Immature natural killer cell (primary cell): ENCODE data around the gene WEE1. TPM values are rescaled to one million over a fixed set of nuclear protein-coding genes. Genes with fewer than 3 reads are reported as not detected.
A peak's percentile ranks its signal among the peaks of the same experiment; 100 is the strongest.

Source experiments
- DNase-seq, 3 donors: peaks; one replicate each; pipeline ENCODE4 v3.0.0; 2022; ENCODE audit warnings: mixed read lengths in 1 of 3
- H3K27ac Mint-ChIP-seq, 6 donors: one replicate each; pipeline ENCODE4 v1.8.0; 2020; ENCODE audit warnings: mixed read lengths in 6 of 6, mild to moderate bottlenecking in 5 of 6, inconsistent platforms in 4 of 6, moderate library complexity in 3 of 6
- H3K27me3 Mint-ChIP-seq, 3 donors: one replicate each; pipeline ENCODE4 v1.8.0; 2020 to 2021; ENCODE audit warnings: low read depth in 3 of 3, mild to moderate bottlenecking in 3 of 3, mixed read lengths in 3 of 3, moderate library complexity in 3 of 3, inconsistent platforms in 1 of 3
- H3K36me3 Mint-ChIP-seq, 3 donors: one replicate each; pipeline ENCODE4 v1.8.0; 2020; ENCODE audit warnings: mixed read lengths in 3 of 3, inconsistent platforms in 2 of 3, mild to moderate bottlenecking in 2 of 3
- H3K4me1 Mint-ChIP-seq, 2 donors: one replicate each; pipeline ENCODE4 v1.8.0; 2020; ENCODE audit warnings: inconsistent platforms in 2 of 2, mild to moderate bottlenecking in 2 of 2, mixed read lengths in 2 of 2, moderate library complexity in 1 of 2
- H3K4me3 Mint-ChIP-seq, 5 donors: one replicate each; pipeline ENCODE4 v1.8.0; 2020; ENCODE audit warnings: mild to moderate bottlenecking in 5 of 5, mixed read lengths in 5 of 5, inconsistent platforms in 3 of 5, moderate library complexity in 3 of 5
- H3K9me3 Mint-ChIP-seq, 6 donors: one replicate each; pipeline ENCODE4 v1.8.0; 2020; ENCODE audit warnings: mild to moderate bottlenecking in 6 of 6, mixed read lengths in 6 of 6, inconsistent platforms in 4 of 6, moderate library complexity in 3 of 6
- polyA plus RNA-seq, 3 donors: library from polyadenylated mRNA; unstranded; fragments of 300-500 nt; fragmentation: Illumina TruSeq; gene quantifications; one replicate each; pipeline ENCODE4 v1.2.3, GENCODE V29; 2021

Gene WEE1
- polyA plus RNA-seq = 10 to 100 TPM in 1 of 3 donors, 1 to 10 TPM in 2; 7.7 to 11.4 (median 9.9) TPM

- Mint-ChIP-seq H3K36me3 (peaks cover 0 to 3% (median 0%) of the 10 kb centered on the region in 3 donors), H3K27me3 (peaks cover 2 to 16% (median 4%) of the 10 kb centered on the region in 3 donors), H3K27ac (peak within 1 kb of the TSS; percentile 81 to 94 (median 88)), H3K4me3 (peak within 1 kb of the TSS; percentile 83 to 96 (median 89)), H3K9me3 (no peaks in the 10 kb centered on the region), H3K4me1 (peaks cover 40 to 47% of the 10 kb centered on the region in 2 donors)
- peak; percentile 97 to 98 (median 97) for DNase-seq
Measured at GRCh38 chr11:9573052-9573774, at the start of gene WEE1. WEE1 (plus strand) TSS chr11:9573670; CDS start chr11:9573934, 264 bp downstream.

GRCh38 chr11:9524001-9524400 lies 49.5 kb upstream of the WEE1 start:
- H3K4me3 Mint-ChIP-seq = no peak overlapping the region
- peaks cover 12 to 33% (median 18%) of the 10 kb centered on the region in 3 donors for H3K36me3 Mint-ChIP-seq
- DNase-seq = no peak

GRCh38 chr11:9525116-9525515 lies 48.4 kb upstream of the WEE1 start:
- DNase-seq = no peak
- H3K4me1 Mint-ChIP-seq = no peaks in the 10 kb centered on the region
- no peak overlapping the region for H3K27ac Mint-ChIP-seq
- H3K27me3 Mint-ChIP-seq = no peaks in the 10 kb centered on the region
- H3K9me3 Mint-ChIP-seq = no peaks in the 10 kb centered on the region
- H3K4me3 Mint-ChIP-seq = no peak overlapping the region
- peaks cover 12 to 30% (median 18%) of the 10 kb centered on the region in 3 donors for H3K36me3 Mint-ChIP-seq

More at GRCh38 chr11:9524001-9524400, 49.5 kb upstream of the WEE1 start:
- Mint-ChIP-seq H3K27ac (peak overlapping the region in 1 of 6 donors; percentile 35), H3K4me1 (no peaks in the 10 kb centered on the region), H3K27me3 (no peaks in the 10 kb centered on the region), H3K9me3 (no peaks in the 10 kb centered on the region)

- no peak overlapping the region for H3K27ac Mint-ChIP-seq
- no peaks in the 10 kb centered on the region for H3K4me1 Mint-ChIP-seq
- H3K9me3 Mint-ChIP-seq = no peaks in the 10 kb centered on the region
- DNase-seq = no peak
- H3K4me3 Mint-ChIP-seq = no peak overlapping the region
- H3K36me3 Mint-ChIP-seq = peaks cover 3 to 27% (median 11%) of the 10 kb centered on the region in 3 donors
- H3K27me3 Mint-ChIP-seq = no peaks in the 10 kb centered on the region
Measured at GRCh38 chr11:9527481-9528135, 45.9 kb upstream of the WEE1 start.

GRCh38 chr11:9528136-9528501 lies 45.4 kb upstream of the WEE1 start:
- Mint-ChIP-seq H3K27ac (no peak overlapping the region), H3K4me1 (no peaks in the 10 kb centered on the region), H3K36me3 (peaks cover 1 to 25% (median 11%) of the 10 kb centered on the region in 3 donors), H3K9me3 (no peaks in the 10 kb centered on the region), H3K4me3 (no peak overlapping the region), H3K27me3 (no peaks in the 10 kb centered on the region)
- DNase-seq = no peak

GRCh38 chr11:9528573-9529333 lies 44.7 kb upstream of the WEE1 start:
- no peak for DNase-seq
- Mint-ChIP-seq H3K27ac (no peak overlapping the region), H3K9me3 (no peaks in the 10 kb centered on the region), H3K4me1 (no peaks in the 10 kb centered on the region), H3K4me3 (no peak overlapping the region), H3K36me3 (peaks cover 0 to 24% (median 11%) of the 10 kb centered on the region in 3 donors), H3K27me3 (no peaks in the 10 kb centered on the region)

- Mint-ChIP-seq H3K9me3 (no peaks in the 10 kb centered on the region), H3K36me3 (peaks cover 0 to 26% (median 11%) of the 10 kb centered on the region in 3 donors), H3K27ac (peak overlapping the region in 1 of 6 donors; percentile 15), H3K4me1 (no peaks in the 10 kb centered on the region), H3K4me3 (no peak overlapping the region), H3K27me3 (no peaks in the 10 kb centered on the region)
- no peak for DNase-seq
Measured at GRCh38 chr11:9529334-9529650, 44.2 kb upstream of the WEE1 start.

- no peaks in the 10 kb centered on the region for H3K4me1 Mint-ChIP-seq
- H3K9me3 Mint-ChIP-seq = no peaks in the 10 kb centered on the region
- peaks cover 0 to 24% (median 11%) of the 10 kb centered on the region in 3 donors for H3K36me3 Mint-ChIP-seq
- H3K27me3 Mint-ChIP-seq = no peaks in the 10 kb centered on the region
- H3K27ac Mint-ChIP-seq = no peak overlapping the region
- no peak overlapping the region for H3K4me3 Mint-ChIP-seq
- DNase-seq = no peak
Measured at GRCh38 chr11:9530020-9530621, 43.3 kb upstream of the WEE1 start.

- no peak for DNase-seq
- H3K36me3 Mint-ChIP-seq = peaks cover 0 to 19% (median 11%) of the 10 kb centered on the region in 3 donors
- H3K4me1 Mint-ChIP-seq = no peaks in the 10 kb centered on the region
- H3K9me3 Mint-ChIP-seq = no peaks in the 10 kb centered on the region
- no peak overlapping the region for H3K4me3 Mint-ChIP-seq
- H3K27ac Mint-ChIP-seq = no peak overlapping the region
- peaks cover 0 to under 1% (median 0%) of the 10 kb centered on the region in 3 donors for H3K27me3 Mint-ChIP-seq
Measured at GRCh38 chr11:9530901-9531625, 42.4 kb upstream of the WEE1 start.

GRCh38 chr11:9533058-9533457 lies 40.4 kb upstream of the WEE1 start:
- no peaks in the 10 kb centered on the region for H3K4me1 Mint-ChIP-seq
- H3K9me3 Mint-ChIP-seq = no peaks in the 10 kb centered on the region
- H3K27me3 Mint-ChIP-seq = peaks cover 0 to 3% (median 0%) of the 10 kb centered on the region in 3 donors
- H3K27ac Mint-ChIP-seq = no peak overlapping the region
- no peak overlapping the region for H3K4me3 Mint-ChIP-seq
- H3K36me3 Mint-ChIP-seq = peaks cover 0 to 7% (median 4%) of the 10 kb centered on the region in 3 donors
- DNase-seq = no peak

- Mint-ChIP-seq H3K4me1 (no peaks in the 10 kb centered on the region), H3K9me3 (no peaks in the 10 kb centered on the region), H3K27me3 (peaks cover 0 to 6% (median 0%) of the 10 kb centered on the region in 3 donors), H3K27ac (no peak overlapping the region), H3K36me3 (peaks cover 0 to 7% (median 4%) of the 10 kb centered on the region in 3 donors), H3K4me3 (no peak overlapping the region)
- no peak for DNase-seq
Measured at GRCh38 chr11:9533736-9534473, 39.6 kb upstream of the WEE1 start.

GRCh38 chr11:9535189-9535781 lies 38.2 kb upstream of the WEE1 start:
- Mint-ChIP-seq H3K36me3 (peaks cover 0 to 4% (median 4%) of the 10 kb centered on the region in 3 donors), H3K27me3 (peaks cover 0 to 6% (median 0%) of the 10 kb centered on the region in 3 donors), H3K4me3 (no peak overlapping the region), H3K27ac (no peak overlapping the region), H3K9me3 (no peaks in the 10 kb centered on the region), H3K4me1 (no peaks in the 10 kb centered on the region)
- peak; percentile 67 to 69 (median 69) for DNase-seq
